NCI-H1417 treated with DMSO at 0.1 percent for 48 hours (cell line): Measurements from ENCODE around the gene SACM1L.

Experiments used
- DNase-seq: peaks from one replicate; lab custom pipeline; 2025; lab: John Stamatoyannopoulos, UW

Gene SACM1L

GRCh38 chr3:45688882-45689786 lies at the start of gene SACM1L:
SACM1L (plus strand) TSS chr3:45689396; CDS start chr3:45689466, 70 bp downstream.
- DNase-seq = peak; percentile 82

GRCh38 chr3:45640091-45640507 lies 49.1 kb upstream of the SACM1L start:
- DNase-seq = no peak

- DNase-seq = no peak
These were observed 48.4 kb upstream of the SACM1L start for GRCh38 chr3:45640724-45641361.

- no peak for DNase-seq
These were observed 47.4 kb upstream of the SACM1L start for GRCh38 chr3:45641756-45642155.

- DNase-seq = peak; percentile 5
These were observed 46.5 kb upstream of the SACM1L start for GRCh38 chr3:45642731-45643152.

- no peak for DNase-seq
These were observed 45.0 kb upstream of the SACM1L start for GRCh38 chr3:45644063-45644790.

GRCh38 chr3:45644791-45645201 lies 44.4 kb upstream of the SACM1L start:
- no peak for DNase-seq

- no peak for DNase-seq
These were observed 43.1 kb upstream of the SACM1L start for GRCh38 chr3:45646051-45646585.

GRCh38 chr3:45647148-45647619 lies 42.0 kb upstream of the SACM1L start:
- no peak for DNase-seq

GRCh38 chr3:45653205-45653604 lies 36.0 kb upstream of the SACM1L start:
- DNase-seq = no peak

- DNase-seq = no peak
These were observed 34.7 kb upstream of the SACM1L start for GRCh38 chr3:45654397-45654944.

GRCh38 chr3:45655906-45656305 lies 33.3 kb upstream of the SACM1L start:
- DNase-seq = no peak

- DNase-seq = peak; percentile 7
These were observed 32.4 kb upstream of the SACM1L start for GRCh38 chr3:45656575-45657363.

- no peak for DNase-seq
These were observed 31.3 kb upstream of the SACM1L start for GRCh38 chr3:45657853-45658252.

GRCh38 chr3:45659661-45660566 lies 29.3 kb upstream of the SACM1L start:
- DNase-seq = no peak

GRCh38 chr3:45660567-45660901 lies 28.7 kb upstream of the SACM1L start:
- no peak for DNase-seq

GRCh38 chr3:45664578-45664977 lies 24.6 kb upstream of the SACM1L start:
- DNase-seq = no peak

GRCh38 chr3:45665101-45665572 lies 24.1 kb upstream of the SACM1L start:
- DNase-seq = no peak

GRCh38 chr3:45666757-45667431 lies 22.3 kb upstream of the SACM1L start:
- DNase-seq = no peak
